NCI-H128 (cell line): Measurements from ENCODE around the gene NLRP1.

Experiments
- DNase-seq: peaks from one replicate; lab custom pipeline; 2025; ENCODE audit not compliant: unreplicated experiment; lab: John Stamatoyannopoulos, UW

The NLRP1 gene

DNA sequence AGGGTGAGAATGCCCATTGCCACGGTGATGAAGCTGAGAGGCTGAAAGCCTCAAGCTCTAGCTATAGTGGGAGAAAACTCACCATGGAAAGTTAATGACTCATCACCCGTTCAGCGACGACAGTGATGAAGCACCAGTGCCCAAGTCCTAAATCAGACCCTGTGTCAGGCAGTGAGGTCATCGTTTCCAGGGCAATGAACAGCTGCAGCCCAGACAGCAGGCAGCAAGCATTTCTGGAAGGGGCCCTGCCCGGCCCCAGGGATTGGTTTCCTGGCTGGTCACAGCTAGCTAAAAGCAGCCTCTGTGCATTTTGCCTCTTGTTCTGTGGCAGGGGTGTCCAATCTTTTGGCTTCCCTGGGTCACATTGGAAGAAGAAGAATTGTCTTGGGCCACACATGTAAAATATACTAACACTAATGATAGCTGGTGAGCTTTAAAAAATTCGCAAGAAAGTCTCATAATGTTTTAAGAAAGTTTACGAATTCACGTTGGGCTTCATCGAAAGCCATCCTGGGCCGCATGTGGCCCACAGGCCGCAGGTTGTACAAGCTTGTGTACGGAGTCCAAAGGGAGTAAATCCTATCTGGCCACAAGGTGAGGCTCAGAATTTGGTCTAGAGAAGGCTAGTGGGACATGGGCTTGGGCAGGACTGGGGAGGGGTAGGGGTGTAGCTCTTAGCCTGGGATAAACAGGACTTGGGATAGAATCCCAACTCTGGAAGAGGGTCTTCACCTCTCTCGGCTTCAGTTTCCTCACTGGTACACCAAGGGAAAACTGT lies 57.3 kb downstream of the NLRP1 start:
- no peak for DNase-seq

- DNase-seq, result no peak
Measured at GRCh38 chr17:5523249-5523648, 61.1 kb downstream of the NLRP1 start.

- no peak for DNase-seq
Measured at GRCh38 chr17:5522476-5522875, 61.8 kb downstream of the NLRP1 start.

GRCh38 chr17:5516060-5516792 lies 68.1 kb downstream of the NLRP1 start:
- DNase-seq, result no peak

DNA sequence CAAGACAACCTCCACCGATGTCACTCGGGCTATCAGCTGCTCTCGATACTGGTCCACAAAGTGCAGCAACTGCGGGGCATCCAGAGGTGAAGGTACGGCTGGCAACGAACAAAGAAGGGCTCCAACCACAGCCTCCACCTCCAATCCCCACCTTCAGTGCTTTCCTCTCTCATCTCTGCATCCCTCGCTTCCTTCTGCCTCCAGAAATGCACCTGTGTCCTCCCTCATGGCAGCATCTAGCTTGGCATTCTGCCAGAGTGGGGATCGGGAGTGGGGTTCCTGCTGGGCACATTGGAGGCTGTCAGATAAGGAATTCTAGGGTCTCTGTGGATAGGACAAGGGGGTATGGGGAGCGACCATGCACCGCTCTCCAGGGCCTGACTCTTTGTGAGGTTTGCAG lies 69.3 kb downstream of the NLRP1 start:
- DNase-seq, result no peak

- DNase-seq, result no peak
Measured at GRCh38 chr17:5513628-5514027, 70.7 kb downstream of the NLRP1 start.

- DNase-seq, result no peak
Measured at GRCh38 chr17:5511401-5512225, 72.7 kb downstream of the NLRP1 start.

DNA sequence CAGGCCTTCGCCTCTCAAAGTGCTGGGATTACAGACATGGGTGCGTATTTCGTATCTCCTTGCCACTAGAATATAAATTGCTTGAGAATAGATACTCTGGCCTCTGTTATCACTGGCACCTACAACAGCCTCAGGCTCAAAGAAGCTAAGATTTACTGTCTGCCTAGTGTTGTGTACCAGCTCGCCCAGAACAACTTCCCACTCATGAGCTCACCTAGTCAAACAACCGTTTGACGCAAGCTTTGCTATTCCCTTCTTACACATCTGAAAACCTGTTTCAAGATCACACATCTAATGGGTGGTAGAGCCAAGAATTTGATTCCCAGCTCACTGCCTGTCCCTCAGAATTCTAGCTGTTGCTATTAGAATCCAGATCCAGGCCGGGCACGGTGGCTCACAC lies 73.5 kb downstream of the NLRP1 start:
- DNase-seq, result no peak

GRCh38 chr17:5509482-5509881 lies 74.8 kb downstream of the NLRP1 start:
- no peak for DNase-seq

DNA sequence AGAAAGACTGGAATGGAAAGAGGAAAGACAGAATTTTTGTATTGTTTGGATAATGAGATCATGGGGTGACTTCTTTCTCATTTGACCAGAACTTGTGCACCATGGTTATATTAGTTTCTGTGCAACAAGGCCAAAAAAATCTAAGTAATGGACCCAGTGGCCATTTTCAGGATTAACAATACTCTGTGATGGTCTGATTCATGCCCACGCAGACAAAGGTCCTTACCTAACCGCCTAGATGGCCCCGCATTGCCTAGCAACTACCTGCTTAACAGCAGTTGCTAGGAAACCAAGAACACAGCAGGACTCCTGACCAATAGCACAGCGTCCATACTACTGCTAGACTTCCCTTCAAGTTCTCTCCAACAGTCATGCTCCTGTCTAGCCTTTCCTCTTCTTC lies 75.5 kb downstream of the NLRP1 start:
- DNase-seq, result no peak

DNA sequence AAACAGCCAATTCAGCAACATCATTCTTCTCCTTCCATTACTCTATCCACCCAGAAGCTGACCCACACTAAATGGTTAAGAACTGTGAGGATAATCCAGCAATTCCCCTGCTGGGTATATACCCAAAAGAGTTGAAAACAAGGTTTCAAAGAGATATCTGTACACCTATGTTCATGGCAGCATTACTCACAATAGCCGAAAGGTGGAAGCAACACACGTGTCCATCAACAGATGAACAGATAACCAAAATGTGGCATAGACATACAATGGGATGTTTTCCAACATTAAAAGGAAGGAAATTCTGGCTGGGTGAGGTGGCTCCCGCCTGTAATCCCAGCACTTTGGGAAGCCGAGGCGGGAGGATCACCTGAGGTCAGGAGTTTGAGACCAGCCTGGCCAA lies 78.0 kb downstream of the NLRP1 start:
- DNase-seq, result no peak

DNA sequence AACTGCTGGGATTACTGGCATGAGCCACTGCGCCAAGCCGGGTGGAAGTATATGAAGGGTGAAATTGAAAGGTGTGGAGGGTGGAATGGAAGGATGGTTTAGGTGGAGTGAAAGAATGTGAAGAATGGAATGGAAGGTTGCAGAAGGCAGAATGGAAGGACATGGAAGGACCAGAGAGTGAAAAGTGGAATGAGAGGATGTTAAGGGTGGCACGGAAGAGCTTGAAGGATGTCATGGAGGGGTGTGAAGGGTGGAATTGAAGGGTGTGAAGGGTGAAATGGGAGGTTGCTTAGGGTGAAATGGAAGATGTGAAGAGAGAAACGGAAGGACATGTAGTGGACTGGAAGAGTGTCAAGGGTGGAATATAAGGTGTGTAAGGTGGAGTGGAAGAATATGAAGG lies 81.8 kb downstream of the NLRP1 start:
- no peak for DNase-seq

DNA sequence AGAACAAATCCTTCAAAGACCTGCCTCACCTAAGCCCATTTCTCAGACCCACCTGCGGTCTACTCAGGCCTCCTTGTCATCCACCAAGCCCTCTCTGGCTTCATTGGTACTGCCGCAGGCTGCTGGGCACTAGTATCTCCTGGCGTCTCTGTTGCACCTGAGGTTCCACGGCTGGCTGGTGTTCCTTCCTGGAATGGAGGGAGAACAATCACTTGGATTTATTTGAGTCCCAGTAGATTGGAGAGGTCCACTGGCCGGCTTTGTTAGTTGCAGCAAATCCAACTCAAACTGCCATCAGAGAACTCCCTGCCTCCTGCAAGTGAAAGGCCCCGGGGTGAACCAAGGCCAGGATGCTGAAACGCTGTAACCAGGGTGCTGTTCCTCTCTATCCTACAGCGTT lies 82.6 kb downstream of the NLRP1 start:
- no peak for DNase-seq

GRCh38 chr17:5500589-5501391 lies 83.5 kb downstream of the NLRP1 start:
- peak; percentile 89 for DNase-seq

GRCh38 chr17:5500247-5500588 lies 84.1 kb downstream of the NLRP1 start:
- DNase-seq, result no peak

DNA sequence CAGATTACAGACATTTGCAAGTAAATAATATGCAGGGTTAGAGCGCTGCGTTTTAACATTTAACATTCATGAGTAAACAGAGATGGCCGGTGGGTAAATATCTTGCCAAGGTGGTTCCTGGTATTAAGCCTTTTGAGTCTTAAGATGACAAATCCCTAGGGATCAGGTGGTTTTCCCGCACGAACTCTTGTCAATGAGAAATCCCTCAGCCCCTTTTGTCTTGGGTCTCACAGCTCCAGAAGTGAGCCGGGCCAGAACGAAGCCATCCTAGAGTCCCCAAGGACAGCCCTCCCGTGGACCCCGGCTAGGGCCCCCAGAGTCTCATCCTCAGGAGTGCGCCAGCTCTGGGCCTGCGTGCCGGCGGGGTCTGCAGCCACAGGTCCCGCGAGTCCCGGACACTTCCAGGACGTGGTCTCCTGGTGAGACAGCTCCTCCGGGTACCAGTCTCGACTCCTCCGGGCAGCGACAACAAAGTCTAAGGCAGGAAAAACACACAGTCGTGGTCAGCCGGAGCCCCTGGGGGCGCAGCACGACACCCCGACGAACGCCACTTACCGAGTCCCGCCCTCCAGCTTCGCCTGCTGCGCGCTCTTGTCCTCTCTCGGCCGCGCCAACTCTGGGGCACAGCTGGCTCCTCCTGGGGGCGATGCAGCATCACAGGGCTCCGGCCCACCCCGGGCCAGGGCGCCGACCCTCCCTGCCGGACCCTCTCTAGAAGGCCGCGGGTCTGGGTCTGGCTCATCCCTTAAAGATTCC lies 84.7 kb downstream of the NLRP1 start:
- peak; percentile 4 for DNase-seq

GRCh38 chr17:5492970-5493369 lies 91.3 kb downstream of the NLRP1 start:
- no peak for DNase-seq

DNA sequence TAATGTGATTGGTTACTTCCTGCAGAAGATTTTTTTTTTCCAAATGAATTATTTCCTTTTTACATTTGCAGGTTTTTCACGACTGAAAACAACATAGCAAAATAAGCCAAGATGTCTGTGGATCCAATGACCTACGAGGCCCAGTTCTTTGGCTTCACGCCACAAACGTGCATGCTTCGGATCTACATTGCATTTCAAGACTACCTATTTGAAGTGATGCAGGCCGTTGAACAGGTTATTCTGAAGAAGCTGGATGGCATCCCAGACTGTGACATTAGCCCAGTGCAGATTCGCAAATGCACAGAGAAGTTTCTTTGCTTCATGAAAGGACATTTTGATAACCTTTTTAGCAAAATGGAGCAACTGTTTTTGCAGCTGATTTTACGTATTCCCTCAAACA lies 95.6 kb downstream of the NLRP1 start:
- no peak for DNase-seq

GRCh38 chr17:5486206-5487124 lies 97.8 kb downstream of the NLRP1 start, which contains the start of gene MIS12:
MIS12 (plus strand) TSS chr17:5486566; CDS start chr17:5488863, 2,297 bp downstream.
- DNase-seq, result peak; percentile 93
